Mucosa of gallbladder (tissue), 1 donor: ENCODE results near the gene AKR1D1. TPM values are rescaled to one million over a fixed set of nuclear protein-coding genes. Genes with fewer than 3 reads are reported as not detected.
"Not testable (repeated sequence)": the region's sequence is repeated elsewhere in the genome, so short reads cannot be mapped to it uniquely, and the experiment has no call there.

Experiments
- DNase-seq: peaks from one replicate; pipeline ENCODE4 v3.0.0-alpha.2; 2020; ENCODE audit warnings: low spot score
- total RNA-seq: library from RNA; stranded (reverse); gene quantifications from one replicate; pipeline ENCODE4 v1.2.1, GENCODE V29; 2021
- donor health status: DM: no; HTN: no; CAD: no.

AKR1D1 gene
- total RNA-seq, 1 donor from 2014 or later: 0.37 TPM

- DNase-seq: no peak
Observed at GRCh38 chr7:138122162-138122561, 45.9 kb downstream of the AKR1D1 start.

- no peak for DNase-seq
Observed at GRCh38 chr7:138125119-138125518, 48.9 kb downstream of the AKR1D1 start.

GRCh38 chr7:138125598-138126111, 49.4 kb downstream of the AKR1D1 start:
- no peak for DNase-seq

- no peak for DNase-seq
Observed at GRCh38 chr7:138126928-138127327, 50.7 kb downstream of the AKR1D1 start.

DNA sequence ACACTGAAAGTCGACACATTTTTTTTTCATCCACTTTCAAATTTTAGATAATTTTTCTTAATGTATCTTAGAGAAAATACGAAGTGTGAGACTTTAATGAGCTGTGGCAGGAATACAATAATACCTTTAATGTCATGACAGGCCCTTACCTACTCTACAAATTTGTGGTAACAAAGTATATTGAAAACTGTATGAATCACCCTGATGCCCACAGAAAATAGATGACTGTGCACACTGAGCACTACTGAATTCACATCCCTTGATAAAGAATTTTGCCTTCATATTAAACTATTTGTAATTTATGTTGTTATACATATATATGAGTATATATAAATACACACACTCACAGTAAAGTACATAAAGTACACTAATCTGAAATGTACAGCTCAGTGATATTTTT, 51.7 kb downstream of the AKR1D1 start:
- DNase-seq: no peak

DNA sequence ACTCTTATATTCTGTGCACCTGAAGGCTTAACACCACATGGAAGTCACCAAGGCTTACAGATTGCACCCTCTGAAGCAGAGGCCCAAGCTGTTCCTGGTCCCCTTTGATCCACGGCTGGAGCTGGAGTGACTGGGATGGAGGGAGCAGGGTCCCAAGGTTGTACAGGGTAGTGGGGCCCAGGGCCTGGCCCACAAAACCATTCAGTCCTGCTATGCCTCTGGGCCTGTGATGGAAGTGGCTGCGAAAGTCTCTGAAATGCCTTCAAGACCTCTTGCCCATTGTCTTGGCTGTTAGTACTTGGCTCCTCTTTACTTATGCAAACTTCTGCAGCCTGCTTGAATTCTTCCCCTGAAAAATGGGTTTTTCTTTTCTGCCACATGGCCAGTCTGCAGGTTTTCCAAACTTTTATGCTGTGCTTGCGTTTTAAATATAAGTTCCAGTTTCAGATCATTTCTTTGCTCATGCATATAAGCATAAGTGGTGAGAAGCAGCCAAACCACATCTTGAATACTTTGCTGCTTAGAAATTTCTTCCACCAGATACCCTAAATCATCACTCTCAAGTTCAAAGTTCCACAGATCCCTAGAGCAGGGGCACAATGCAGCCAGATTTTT, 53.4 kb downstream of the AKR1D1 start:
- DNase-seq: no peak

DNA sequence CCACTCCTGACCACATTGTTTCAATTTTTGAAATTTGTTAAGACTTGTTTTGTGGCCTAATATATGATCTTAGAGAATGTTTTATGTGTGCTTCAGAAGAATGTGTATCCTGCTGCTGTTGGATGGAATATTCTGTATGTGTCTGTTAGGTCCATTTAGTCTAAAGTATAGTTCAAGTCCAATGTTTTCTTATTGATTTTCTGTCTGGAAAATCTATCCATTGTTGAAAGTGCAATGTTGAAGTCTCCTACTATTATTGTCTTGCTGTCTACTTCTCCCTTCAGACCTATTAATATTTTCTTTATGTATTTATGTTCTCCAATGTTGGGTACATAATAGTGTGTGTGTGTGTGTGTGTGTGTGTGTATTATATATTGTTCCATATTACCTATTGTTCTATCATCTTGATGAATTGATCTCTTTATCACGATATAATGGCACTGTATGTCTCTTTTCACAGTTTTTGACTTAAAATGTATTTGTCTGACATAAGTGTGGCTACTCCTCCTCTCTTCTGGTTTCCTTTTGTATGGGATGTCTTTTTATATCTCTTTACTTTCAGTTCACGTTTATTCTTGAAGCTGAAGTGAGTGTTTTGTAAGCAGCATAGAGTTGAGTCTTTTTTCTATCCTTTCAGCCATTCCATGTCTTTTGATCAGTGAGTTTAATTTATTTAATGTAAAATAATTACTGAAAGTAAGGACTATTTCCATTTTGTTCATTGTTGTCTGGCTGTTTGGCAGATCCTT, 61.3 kb downstream of the AKR1D1 start:
- DNase-seq: no peak

GRCh38 chr7:138138244-138138643, 62.0 kb downstream of the AKR1D1 start:
- DNase-seq: no peak

DNA sequence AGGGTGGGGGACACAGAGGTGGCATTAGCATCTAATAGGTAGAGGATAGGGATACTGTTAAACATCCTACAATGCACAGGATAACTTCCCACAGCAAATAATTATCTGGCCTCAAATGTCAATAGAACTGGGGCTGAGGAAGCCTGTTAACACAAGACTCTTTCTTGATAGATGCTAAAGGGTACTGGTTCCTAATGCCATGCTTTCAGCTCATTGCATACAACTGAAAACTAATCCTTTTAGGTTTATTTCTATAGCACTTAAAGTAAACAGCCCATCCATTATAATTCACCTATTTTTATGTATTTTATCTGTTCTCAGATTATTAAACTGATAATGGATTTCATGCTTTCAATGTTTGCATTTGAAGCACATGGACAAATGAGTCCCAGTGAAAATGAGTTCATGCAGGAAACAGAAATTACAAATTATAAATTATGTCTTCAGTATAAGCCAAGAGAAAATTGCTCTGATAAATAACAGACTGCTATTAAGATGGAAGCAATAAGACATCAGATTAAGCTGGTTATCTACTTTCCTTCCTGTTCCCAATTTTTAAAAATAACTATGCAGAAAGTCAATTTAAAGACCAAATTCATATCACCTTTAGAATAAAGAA, 66.4 kb downstream of the AKR1D1 start:
- DNase-seq: no peak

- DNase-seq: no peak
Observed at GRCh38 chr7:138144958-138145357, 68.7 kb downstream of the AKR1D1 start.

- DNase-seq: not testable (repeated sequence)
Observed at GRCh38 chr7:138146221-138146620, 70.0 kb downstream of the AKR1D1 start.

DNA sequence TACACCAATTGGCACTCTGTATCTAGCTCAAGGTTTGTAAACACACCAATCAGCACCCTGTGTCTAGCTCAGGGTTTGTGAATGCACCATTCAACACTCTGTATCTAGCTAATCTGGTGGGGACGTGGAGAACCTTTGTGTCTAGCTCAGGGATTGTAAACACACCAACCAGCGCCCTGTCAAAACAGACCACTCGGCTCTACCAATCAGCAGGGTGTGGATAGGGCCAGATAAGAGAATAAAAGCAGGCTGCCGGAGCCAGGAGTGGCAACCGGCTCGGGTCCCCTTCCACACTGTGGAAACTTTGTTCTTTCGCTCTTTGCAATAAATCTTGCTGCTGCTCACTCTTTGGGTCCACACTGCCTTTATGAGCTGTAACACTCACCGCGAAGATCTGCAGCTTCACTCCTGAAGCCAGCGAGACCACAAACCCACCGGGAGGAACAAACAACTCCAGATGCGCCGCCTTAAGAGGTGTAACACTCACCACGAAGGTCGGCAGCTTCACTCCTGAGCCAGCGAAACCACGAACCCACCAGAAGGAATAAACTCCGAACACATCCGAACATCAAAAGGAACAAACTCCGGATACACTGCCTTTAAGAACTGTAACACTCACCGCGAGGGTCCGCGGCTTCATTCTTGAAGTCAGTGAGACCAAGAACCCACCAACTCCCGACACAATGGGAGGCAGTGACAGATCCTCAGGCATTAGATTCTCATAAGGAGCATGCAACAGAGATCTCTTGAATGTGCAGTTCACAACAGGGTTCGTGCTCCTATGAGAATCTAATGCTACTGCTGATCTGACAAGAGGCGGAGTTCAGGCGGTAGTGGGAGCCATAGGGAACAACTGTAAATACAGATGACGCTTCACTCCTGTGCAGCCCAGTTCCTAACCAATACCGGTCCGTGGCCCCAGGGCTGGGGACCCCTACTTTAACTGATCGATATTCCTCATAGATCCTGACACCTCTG, 70.8 kb downstream of the AKR1D1 start:
- not testable (repeated sequence) for DNase-seq

- DNase-seq: no peak
Observed at GRCh38 chr7:138151731-138152577, 75.7 kb downstream of the AKR1D1 start.

GRCh38 chr7:138154661-138155060, 78.4 kb downstream of the AKR1D1 start:
- DNase-seq: no peak

DNA sequence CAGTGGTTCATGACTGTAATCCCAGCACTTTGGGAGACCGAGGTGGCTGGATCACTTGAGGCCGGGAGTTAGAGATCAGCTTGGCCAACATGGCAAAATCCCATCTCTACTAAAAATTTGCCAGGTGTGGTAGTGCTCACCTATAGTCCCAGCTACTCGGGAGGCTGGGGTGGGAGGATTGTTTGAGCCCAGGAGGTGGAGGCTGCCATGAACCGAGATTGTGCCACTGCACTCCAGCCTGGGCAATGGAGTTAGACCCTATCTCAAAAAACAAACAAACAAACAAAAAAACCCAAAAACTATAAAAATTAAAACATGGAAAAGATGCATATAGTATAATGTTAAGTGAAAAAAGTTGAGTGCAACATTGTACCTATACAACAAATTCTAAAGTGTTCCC, 81.4 kb downstream of the AKR1D1 start:
- DNase-seq: no peak

GRCh38 chr7:138158739-138159528, 82.7 kb downstream of the AKR1D1 start:
- DNase-seq: no peak

DNA sequence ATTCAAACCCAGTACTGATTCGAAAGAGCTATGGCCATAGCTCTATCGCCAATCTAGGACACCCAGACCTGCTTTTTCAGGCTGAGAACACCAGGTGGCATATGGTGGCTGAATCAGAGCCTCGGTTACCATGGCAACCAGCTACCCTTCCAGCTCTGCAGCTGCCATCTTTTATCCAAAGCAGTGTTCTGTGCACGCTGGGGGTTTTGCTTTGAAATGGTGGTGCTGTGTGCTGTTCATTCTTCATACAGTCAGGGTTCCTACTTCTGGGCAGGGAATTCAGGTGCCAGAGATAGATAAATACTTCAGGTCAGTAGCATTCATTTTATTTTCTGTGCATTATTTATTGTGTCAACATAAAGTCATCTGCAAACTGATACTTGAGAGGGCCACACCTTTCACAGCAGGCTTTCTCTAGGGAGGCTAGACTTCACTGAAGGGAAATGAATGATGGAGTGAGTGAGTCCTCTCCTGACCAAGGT, 85.4 kb downstream of the AKR1D1 start:
- peak; percentile 90 for DNase-seq

DNA sequence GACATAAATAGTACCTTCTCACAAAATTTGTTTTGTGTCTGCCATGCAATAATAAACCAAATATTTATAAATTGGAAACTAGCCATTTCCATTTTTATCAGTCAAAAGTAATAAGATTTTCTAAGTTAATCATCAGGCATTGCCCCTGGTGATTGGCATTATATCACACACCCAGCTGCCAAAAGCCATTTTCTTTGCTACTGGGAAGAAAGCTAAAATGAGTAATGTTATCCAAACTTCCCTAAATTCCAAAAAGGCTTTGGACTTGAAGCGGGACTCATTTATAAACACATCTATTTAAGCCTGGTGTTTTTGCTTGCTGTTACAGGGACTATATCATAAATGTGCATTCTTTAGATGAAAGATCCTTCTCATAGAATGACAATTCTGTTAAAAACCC, 86.0 kb downstream of the AKR1D1 start:
- DNase-seq: no peak

DNA sequence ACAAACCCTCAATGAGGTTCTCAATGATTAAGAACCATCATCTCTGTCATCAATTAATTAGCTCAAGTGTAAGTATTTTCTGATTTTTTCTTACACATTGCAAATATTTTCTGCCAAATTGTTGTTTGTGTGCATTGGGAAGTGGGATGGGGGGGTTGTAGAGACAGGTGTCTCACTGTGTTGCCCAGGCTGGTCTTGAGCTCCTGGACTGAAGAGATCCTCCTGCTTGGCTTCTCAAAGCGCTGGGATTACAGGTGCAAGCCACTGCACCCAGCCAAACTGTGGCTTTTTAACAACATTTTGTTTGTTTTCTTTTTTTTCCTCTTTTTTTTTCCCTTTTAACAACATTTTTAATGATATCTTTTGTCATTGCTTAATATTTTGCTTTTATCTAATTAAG, 87.5 kb downstream of the AKR1D1 start:
- DNase-seq: no peak

DNA sequence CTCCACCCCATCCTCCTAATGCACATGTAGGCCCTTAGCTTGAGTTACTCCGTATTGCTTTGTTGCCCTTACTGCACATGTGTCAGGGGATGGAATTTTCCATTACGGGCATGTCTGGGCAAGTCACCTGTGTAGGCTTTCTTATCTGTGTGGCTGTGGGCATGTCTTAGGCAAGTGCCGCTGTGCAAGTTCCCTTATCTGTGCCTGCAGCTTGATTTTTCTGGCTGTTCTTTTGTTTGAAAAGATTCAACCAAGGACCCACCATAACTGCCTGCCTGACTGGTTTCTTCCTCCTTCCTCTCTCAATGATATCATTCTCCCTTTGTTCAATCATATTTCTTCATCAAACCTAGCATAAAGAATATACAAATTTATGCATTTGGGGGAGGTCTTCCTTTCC, 88.5 kb downstream of the AKR1D1 start:
- no peak for DNase-seq
